GM04503 (cell line): Measurements from ENCODE around the gene COL6A5.
"Not testable (repeated sequence)": the region's sequence is repeated elsewhere in the genome, so short reads cannot be mapped to it uniquely, and the experiment has no call there.

ENCODE experiments used
- DNase-seq: peaks from one replicate; pipeline ENCODE4 v3.0.0-alpha.2; 2012; ENCODE audit warnings: low read depth

Gene COL6A5

GRCh38 chr3:130345487-130346079 is at the start of gene COL6A5:
COL6A5 (plus strand) TSS chr3:130345672; CDS start chr3:130373639, 27,967 bp downstream.
- no peak for DNase-seq

- no peak for DNase-seq
Measured at GRCh38 chr3:130299531-130299930, 45.9 kb upstream of the COL6A5 start.

GRCh38 chr3:130300888-130301287 is 44.6 kb upstream of the COL6A5 start:
- no peak for DNase-seq

GRCh38 chr3:130310109-130310508 is 35.4 kb upstream of the COL6A5 start:
- DNase-seq = no peak

GRCh38 chr3:130312374-130312773 is 33.1 kb upstream of the COL6A5 start:
- DNase-seq = no peak

- DNase-seq = peak; percentile 27
Measured at GRCh38 chr3:130316169-130316568, 29.3 kb upstream of the COL6A5 start.

- DNase-seq = no peak
Measured at GRCh38 chr3:130323503-130323902, 22.0 kb upstream of the COL6A5 start.

GRCh38 chr3:130340766-130341165 is 4.7 kb upstream of the COL6A5 start:
- no peak for DNase-seq

GRCh38 chr3:130341388-130341787 is 4.1 kb upstream of the COL6A5 start:
- no peak for DNase-seq

- DNase-seq = no peak
Measured at GRCh38 chr3:130341882-130342281, 3.6 kb upstream of the COL6A5 start.

- no peak for DNase-seq
Measured at GRCh38 chr3:130342821-130343661, 2.4 kb upstream of the COL6A5 start.

GRCh38 chr3:130348258-130348657 is 2.8 kb downstream of the COL6A5 start:
- not testable (repeated sequence) for DNase-seq

- DNase-seq = no peak
Measured at GRCh38 chr3:130354430-130354829, 9.0 kb downstream of the COL6A5 start.

- DNase-seq = no peak
Measured at GRCh38 chr3:130374033-130374432, 28.6 kb downstream of the COL6A5 start.

GRCh38 chr3:130374908-130375307 is 29.4 kb downstream of the COL6A5 start:
- DNase-seq = no peak

GRCh38 chr3:130377960-130378676 is 32.6 kb downstream of the COL6A5 start:
- no peak for DNase-seq

GRCh38 chr3:130378677-130379191 is 33.3 kb downstream of the COL6A5 start:
- DNase-seq = no peak

- DNase-seq = no peak
Measured at GRCh38 chr3:130379274-130379673, 33.8 kb downstream of the COL6A5 start.

- DNase-seq = no peak
Measured at GRCh38 chr3:130380398-130380797, 34.9 kb downstream of the COL6A5 start.

GRCh38 chr3:130383424-130383823 is 38.0 kb downstream of the COL6A5 start:
- no peak for DNase-seq

GRCh38 chr3:130384476-130385025 is 39.1 kb downstream of the COL6A5 start:
- no peak for DNase-seq

- no peak for DNase-seq
Measured at GRCh38 chr3:130386604-130387263, 41.3 kb downstream of the COL6A5 start.
